Measurements from ENCODE around the gene TNFRSF12A. TPM values are rescaled to one million over a fixed set of nuclear protein-coding genes. Genes with fewer than 3 reads are reported as not detected.

Gene TNFRSF12A
- total and polyA plus RNA-seq, 3 donors from 2014 or later = 12.8 to 33.4 (median 16.8) TPM

- H3K4me3 ChIP-seq = peak within 1 kb of the TSS; percentile 76 to 77
- no peaks in the 10 kb centered on the region for H3K9me3 ChIP-seq
- WGBS, 2 donors = 5 to 10% methylated on average over 20 to 73 of the region's 91 CpGs
- no peaks in the 10 kb centered on the region for H3K36me3 ChIP-seq (ENCODE audit: low read depth, missing control alignments)
- H3K4me1 ChIP-seq = peaks cover 26% of the 10 kb centered on the region
- peak; percentile 90 for DNase-seq
- peak within 1 kb of the TSS; percentile 34 to 89 for H3K27ac ChIP-seq
- no peak for TF ChIP-seq POLR2A (IDR thresholded peaks at IDR 0.05)
- intact Hi-C loops (cut with DNase I; ENCODE audit: low total_unique reads) = no loop called here
- no peaks in the 10 kb centered on the region for H3K27me3 ChIP-seq
These were observed 39.7 kb upstream of the TNFRSF12A start, which contains the start of gene PKMYT1 for GRCh38 chr16:2980227-2981176. Gene PKMYT1 (minus strand): TSS chr16:2980446. CDS start chr16:2979657, 789 bp downstream.

DNA sequence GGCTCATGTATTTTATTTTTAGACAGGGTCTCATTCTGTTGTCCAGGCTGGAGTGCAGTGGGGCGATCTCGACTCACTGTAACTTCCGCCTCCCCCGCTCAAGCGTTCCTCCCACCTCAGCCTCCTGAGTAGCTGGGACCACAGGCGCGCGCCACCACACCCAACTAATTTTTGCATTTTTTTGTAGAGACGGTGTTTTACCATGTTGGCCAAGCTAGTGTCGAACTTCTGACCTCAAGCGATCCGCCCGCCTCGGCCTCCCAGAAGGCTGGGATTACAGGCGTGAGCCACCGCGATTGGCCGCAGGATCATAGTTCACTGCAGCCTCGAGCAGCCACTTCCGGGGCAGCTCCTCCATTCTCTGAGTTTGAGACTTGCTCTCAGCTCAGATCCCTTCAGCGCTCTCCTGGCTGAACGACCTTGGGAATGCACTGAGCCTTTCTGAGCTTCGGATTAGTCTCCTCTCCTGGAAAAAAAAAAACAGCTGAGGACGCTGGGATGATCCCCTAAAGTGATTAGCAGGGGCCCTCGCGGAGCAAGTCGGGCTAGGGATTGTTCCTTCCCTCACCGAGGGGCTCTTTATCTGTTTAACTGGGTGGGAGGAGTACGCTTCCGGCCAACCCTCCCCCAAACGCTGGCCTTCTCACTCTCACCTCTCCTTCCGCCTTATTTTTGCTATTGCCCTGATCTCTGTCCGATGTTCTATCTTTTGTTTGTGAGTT lies 38.8 kb upstream of the TNFRSF12A start:
- intact Hi-C loops (cut with DNase I; ENCODE audit: low total_unique reads) = no loop called here
- Histone ChIP-seq H3K27me3 (no peaks in the 10 kb centered on the region), H3K9me3 (no peaks in the 10 kb centered on the region), H3K36me3 (ENCODE audit: low read depth, missing control alignments) (no peaks in the 10 kb centered on the region), H3K27ac (peak overlapping the region; percentile 34 to 89), H3K4me1 (peaks cover 31% of the 10 kb centered on the region), H3K4me3 (peak overlapping the region; percentile 76 to 77)
- WGBS, 2 donors = 18 to 25% methylated on average over 33 of the region's 33 CpGs
- TF ChIP-seq POLR2A (IDR thresholded peaks at IDR 0.05) (no peak), CTCF (IDR thresholded peaks at IDR 0.05) (no peak)
- peak; percentile 64 for DNase-seq

DNA sequence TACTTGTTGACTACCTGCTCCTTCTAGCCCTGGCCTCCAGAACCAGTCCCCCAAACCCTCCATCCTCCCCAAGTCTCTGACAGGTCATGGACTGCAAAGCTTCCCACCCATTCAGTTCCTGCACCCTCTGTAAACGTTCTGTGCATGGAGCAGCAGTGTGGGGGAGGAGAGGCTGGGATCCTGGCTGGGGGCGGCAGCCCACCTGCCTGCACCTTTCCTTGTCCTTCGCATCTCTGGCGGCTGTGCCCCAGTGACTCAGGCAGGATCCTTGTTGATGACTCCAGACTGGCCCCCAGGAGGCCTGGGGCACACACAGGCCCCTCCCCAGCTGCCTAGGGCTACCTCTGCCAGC lies 38.3 kb upstream of the TNFRSF12A start:
- no peaks in the 10 kb centered on the region for H3K9me3 ChIP-seq
- H3K27me3 ChIP-seq = no peaks in the 10 kb centered on the region
- 45 to 48% methylated on average over 4 of the region's 4 CpGs for WGBS, 2 donors
- H3K27ac ChIP-seq = no peak overlapping the region
- no peak overlapping the region for H3K4me3 ChIP-seq
- H3K36me3 ChIP-seq (ENCODE audit: low read depth, missing control alignments) = no peaks in the 10 kb centered on the region
- peaks cover 31% of the 10 kb centered on the region for H3K4me1 ChIP-seq
- DNase-seq = no peak
- intact Hi-C loops (cut with DNase I; ENCODE audit: low total_unique reads) = no loop called here
- TF ChIP-seq CTCF (IDR thresholded peaks at IDR 0.05) (no peak), POLR2A (IDR thresholded peaks at IDR 0.05) (no peak)

- H3K36me3 ChIP-seq (ENCODE audit: low read depth, missing control alignments) = no peaks in the 10 kb centered on the region
- TF ChIP-seq CTCF (IDR thresholded peaks at IDR 0.05) (no peak), POLR2A (IDR thresholded peaks at IDR 0.05) (no peak)
- H3K4me1 ChIP-seq = peaks cover 31% of the 10 kb centered on the region
- no peaks in the 10 kb centered on the region for H3K9me3 ChIP-seq
- H3K4me3 ChIP-seq = no peak overlapping the region
- no peak for DNase-seq
- no peak overlapping the region for H3K27ac ChIP-seq
- 57 to 72% methylated on average over 5 of the region's 5 CpGs for WGBS, 2 donors
- H3K27me3 ChIP-seq = no peaks in the 10 kb centered on the region
- intact Hi-C loops (cut with DNase I; ENCODE audit: low total_unique reads) = no loop called here
These were observed 37.8 kb upstream of the TNFRSF12A start for GRCh38 chr16:2982402-2982801.

DNA sequence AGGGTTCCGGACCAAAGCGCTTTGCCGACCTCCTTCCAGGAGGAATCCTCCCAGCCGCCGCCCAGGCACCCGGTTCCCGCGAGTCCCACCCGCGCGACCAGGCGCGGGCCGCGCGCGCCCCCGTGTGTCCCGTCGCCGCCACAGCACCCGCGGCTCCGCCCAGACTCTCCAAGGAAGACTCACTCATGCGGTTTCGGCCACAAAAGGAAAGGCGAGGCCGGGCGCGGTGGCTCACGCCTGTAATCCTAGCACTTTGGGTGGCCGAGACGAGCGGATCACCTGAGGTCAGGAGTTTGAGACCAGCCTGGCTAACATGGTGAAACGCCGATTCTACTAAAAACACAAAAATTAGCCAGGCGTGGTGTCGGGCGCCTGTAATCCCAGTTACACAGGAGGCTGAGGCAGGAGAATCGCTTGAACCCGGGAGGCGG lies 36.4 kb upstream of the TNFRSF12A start:
- Histone ChIP-seq H3K9me3 (no peaks in the 10 kb centered on the region), H3K4me1 (peaks cover 31% of the 10 kb centered on the region), H3K27me3 (no peaks in the 10 kb centered on the region), H3K27ac (no peak overlapping the region), H3K36me3 (ENCODE audit: low read depth, missing control alignments) (no peaks in the 10 kb centered on the region), H3K4me3 (peak overlapping the region; percentile 5 to 29)
- no peak for TF ChIP-seq POLR2A (IDR thresholded peaks at IDR 0.05)
- TF ChIP-seq CTCF (IDR thresholded peaks at IDR 0.05) = peak; percentile 57 to 89 (median 86)
- intact Hi-C loops (cut with DNase I; ENCODE audit: low total_unique reads) = no loop called here
- DNase-seq = peak; percentile 86
- 8 to 12% methylated on average over 28 to 42 of the region's 42 CpGs for WGBS, 2 donors
